ENCODE data around the gene EDIL3.

Gene EDIL3

DNA sequence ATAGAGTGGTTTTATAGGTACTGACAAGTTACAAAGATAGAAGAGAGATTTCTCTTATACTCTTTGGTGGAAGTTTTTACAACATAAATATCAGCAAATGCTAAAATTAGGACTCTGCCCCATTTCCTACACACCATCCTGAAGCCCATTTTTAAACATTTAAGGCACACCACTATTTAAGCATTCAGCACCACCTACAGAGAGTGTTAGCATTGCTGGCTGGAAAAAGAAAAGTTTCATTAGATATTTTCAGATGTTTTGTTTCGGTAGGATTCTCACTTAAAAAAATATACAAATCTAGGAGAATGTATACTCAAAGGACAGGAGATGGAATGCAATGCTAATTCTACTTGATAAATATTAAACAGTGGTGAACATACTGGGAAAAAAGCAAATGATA is 471.1 kb downstream of the EDIL3 start:
- no peaks in the 10 kb centered on the region for H3K36me3 ChIP-seq (ENCODE audit: control insufficient read depth, insufficient read depth, low read length)
- H3K9ac ChIP-seq (ENCODE audit: low read depth, low read length) = no peak overlapping the region
- H3K27me3 ChIP-seq (ENCODE audit: control insufficient read depth, insufficient read depth, low read length) = no peaks in the 10 kb centered on the region
- H3K4me1 ChIP-seq (ENCODE audit: control insufficient read depth, insufficient read depth, low read length) = no peaks in the 10 kb centered on the region
- H3K4me3 ChIP-seq (ENCODE audit: low read depth, low read length) = no peak overlapping the region
- no peaks in the 10 kb centered on the region for H3K9me3 ChIP-seq (ENCODE audit: control insufficient read depth, insufficient read depth, low read length)

DNA sequence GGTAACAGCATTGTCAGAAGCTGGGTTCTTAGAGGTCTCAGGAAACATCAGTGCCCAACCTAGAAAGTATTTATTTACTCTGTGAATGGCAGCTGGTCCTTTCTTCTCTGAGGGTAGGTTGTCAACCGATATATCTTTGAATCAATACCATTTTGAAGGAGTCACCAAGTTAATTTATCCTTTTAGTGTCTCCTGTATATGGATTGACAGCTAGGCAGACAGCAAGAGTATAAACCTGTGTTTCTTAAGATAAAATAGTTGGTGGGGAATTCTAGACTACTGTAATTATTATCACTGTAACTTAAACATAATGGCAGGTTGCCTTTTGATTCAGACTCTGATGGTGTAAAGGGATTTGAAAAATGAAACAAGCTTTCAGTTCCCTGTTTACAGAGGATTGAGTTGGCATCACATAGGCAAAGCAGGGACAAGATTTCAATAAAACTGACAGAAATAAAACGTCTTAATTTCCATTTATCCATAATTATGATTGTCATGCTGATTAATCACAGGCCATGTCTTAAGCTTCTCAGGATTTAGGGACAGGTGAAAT is 473.2 kb downstream of the EDIL3 start:
- Histone ChIP-seq H3K27me3 (ENCODE audit: control insufficient read depth, insufficient read depth, low read length) (no peaks in the 10 kb centered on the region), H3K36me3 (ENCODE audit: control insufficient read depth, insufficient read depth, low read length) (no peaks in the 10 kb centered on the region), H3K9me3 (ENCODE audit: control insufficient read depth, insufficient read depth, low read length) (no peaks in the 10 kb centered on the region), H3K4me1 (ENCODE audit: control insufficient read depth, insufficient read depth, low read length) (no peaks in the 10 kb centered on the region), H3K9ac (ENCODE audit: low read depth, low read length) (no peak overlapping the region), H3K4me3 (ENCODE audit: low read depth, low read length) (no peak overlapping the region)

- H3K9me3 ChIP-seq (ENCODE audit: control insufficient read depth, insufficient read depth, low read length) = no peaks in the 10 kb centered on the region
- H3K36me3 ChIP-seq (ENCODE audit: control insufficient read depth, insufficient read depth, low read length) = no peaks in the 10 kb centered on the region
- H3K4me3 ChIP-seq (ENCODE audit: low read depth, low read length) = no peak overlapping the region
- no peak overlapping the region for H3K9ac ChIP-seq (ENCODE audit: low read depth, low read length)
- no peaks in the 10 kb centered on the region for H3K4me1 ChIP-seq (ENCODE audit: control insufficient read depth, insufficient read depth, low read length)
- no peaks in the 10 kb centered on the region for H3K27me3 ChIP-seq (ENCODE audit: control insufficient read depth, insufficient read depth, low read length)
These were observed 484.4 kb downstream of the EDIL3 start for GRCh38 chr5:83900306-83900705.

GRCh38 chr5:83899326-83899970 is 485.2 kb downstream of the EDIL3 start:
- Histone ChIP-seq H3K27me3 (ENCODE audit: control insufficient read depth, insufficient read depth, low read length) (no peaks in the 10 kb centered on the region), H3K9me3 (ENCODE audit: control insufficient read depth, insufficient read depth, low read length) (no peaks in the 10 kb centered on the region), H3K4me1 (ENCODE audit: control insufficient read depth, insufficient read depth, low read length) (no peaks in the 10 kb centered on the region), H3K9ac (ENCODE audit: low read depth, low read length) (no peak overlapping the region), H3K4me3 (ENCODE audit: low read depth, low read length) (no peak overlapping the region), H3K36me3 (ENCODE audit: control insufficient read depth, insufficient read depth, low read length) (no peaks in the 10 kb centered on the region)

DNA sequence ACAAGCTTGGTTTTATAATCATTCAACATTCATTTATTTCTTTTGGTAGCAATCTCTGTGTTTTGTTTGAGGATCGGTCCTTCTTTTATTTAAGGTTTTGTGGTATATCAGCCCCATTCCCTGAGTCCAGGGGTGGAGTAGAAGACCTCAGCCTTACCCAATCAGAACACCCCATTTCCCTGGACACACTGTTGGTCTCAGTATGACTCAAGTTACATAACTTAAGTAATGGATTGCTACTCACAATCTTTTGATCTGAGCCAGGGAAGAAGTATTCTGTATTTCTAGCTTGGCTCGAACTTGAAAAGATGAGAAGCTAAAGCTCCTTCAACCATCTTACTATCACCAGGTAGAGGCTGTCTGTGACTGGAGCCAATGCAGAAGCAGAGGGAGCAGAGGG is 488.8 kb downstream of the EDIL3 start:
- H3K36me3 ChIP-seq (ENCODE audit: control insufficient read depth, insufficient read depth, low read length) = no peaks in the 10 kb centered on the region
- H3K27me3 ChIP-seq (ENCODE audit: control insufficient read depth, insufficient read depth, low read length) = no peaks in the 10 kb centered on the region
- H3K4me3 ChIP-seq (ENCODE audit: low read depth, low read length) = no peak overlapping the region
- H3K9me3 ChIP-seq (ENCODE audit: control insufficient read depth, insufficient read depth, low read length) = no peaks in the 10 kb centered on the region
- no peaks in the 10 kb centered on the region for H3K4me1 ChIP-seq (ENCODE audit: control insufficient read depth, insufficient read depth, low read length)
- no peak overlapping the region for H3K9ac ChIP-seq (ENCODE audit: low read depth, low read length)

GRCh38 chr5:83891261-83891660 is 493.4 kb downstream of the EDIL3 start:
- Histone ChIP-seq H3K27me3 (ENCODE audit: control insufficient read depth, insufficient read depth, low read length) (no peaks in the 10 kb centered on the region), H3K9me3 (ENCODE audit: control insufficient read depth, insufficient read depth, low read length) (no peaks in the 10 kb centered on the region), H3K4me3 (ENCODE audit: low read depth, low read length) (no peak overlapping the region), H3K9ac (ENCODE audit: low read depth, low read length) (no peak overlapping the region), H3K36me3 (ENCODE audit: control insufficient read depth, insufficient read depth, low read length) (no peaks in the 10 kb centered on the region), H3K4me1 (ENCODE audit: control insufficient read depth, insufficient read depth, low read length) (no peaks in the 10 kb centered on the region)

Data from iPS-15b (cell line).